ENCODE data around the gene ABHD11. TPM values are rescaled to one million over a fixed set of nuclear protein-coding genes. Genes with fewer than 3 reads are reported as not detected.

ABHD11 gene
- total RNA-seq, 1 donor from 2014 or later: 21.1 TPM

GRCh38 chr7:73768641-73769480, 30.3 kb upstream of the ABHD11 start:
- H3K36me3 ChIP-seq: no peaks in the 10 kb centered on the region
- DNase-seq (no peak), ATAC-seq (no peak)
- no peaks in the 10 kb centered on the region for H3K9me3 ChIP-seq
- peaks cover 13% of the 10 kb centered on the region for H3K4me1 ChIP-seq
- intact Hi-C loops (cut with DNase I): no loop called here
- H3K27me3 ChIP-seq (ENCODE audit: low read depth): peaks cover 41% of the 10 kb centered on the region
- H3K27ac ChIP-seq: peak overlapping the region; percentile 81
- no peak for TF ChIP-seq CTCF (IDR thresholded peaks at IDR 0.05)
- H3K4me3 ChIP-seq: peak overlapping the region; percentile 52

- Histone ChIP-seq H3K9me3 (no peaks in the 10 kb centered on the region), H3K4me3 (no peak overlapping the region), H3K27me3 (ENCODE audit: low read depth) (peaks cover 41% of the 10 kb centered on the region), H3K36me3 (no peaks in the 10 kb centered on the region), H3K4me1 (peaks cover 13% of the 10 kb centered on the region), H3K27ac (no peak overlapping the region)
- DNase-seq (no peak), ATAC-seq (no peak)
- intact Hi-C loops (cut with DNase I): no loop called here
- TF ChIP-seq CTCF (IDR thresholded peaks at IDR 0.05): no peak
Observed at GRCh38 chr7:73766556-73767229, 28.1 kb upstream of the ABHD11 start.

GRCh38 chr7:73762659-73762999, 24.0 kb upstream of the ABHD11 start:
- Histone ChIP-seq H3K9me3 (no peaks in the 10 kb centered on the region), H3K27me3 (ENCODE audit: low read depth) (peaks cover 3% of the 10 kb centered on the region), H3K36me3 (no peaks in the 10 kb centered on the region), H3K27ac (no peak overlapping the region), H3K4me3 (no peak overlapping the region), H3K4me1 (no peaks in the 10 kb centered on the region)
- TF ChIP-seq CTCF (IDR thresholded peaks at IDR 0.05): no peak
- intact Hi-C loops (cut with DNase I): no loop called here
- no peak for DNase-seq
- no peak for ATAC-seq

GRCh38 chr7:73761854-73762658, 23.5 kb upstream of the ABHD11 start:
- DNase-seq: no peak
- intact Hi-C loops (cut with DNase I): no loop called here
- no peak overlapping the region for H3K27ac ChIP-seq
- no peak overlapping the region for H3K4me3 ChIP-seq
- H3K9me3 ChIP-seq: no peaks in the 10 kb centered on the region
- no peaks in the 10 kb centered on the region for H3K4me1 ChIP-seq
- H3K27me3 ChIP-seq (ENCODE audit: low read depth): no peaks in the 10 kb centered on the region
- no peak for TF ChIP-seq CTCF (IDR thresholded peaks at IDR 0.05)
- peak in 1 of 2 donors; percentile 21 for ATAC-seq
- no peaks in the 10 kb centered on the region for H3K36me3 ChIP-seq

- Histone ChIP-seq H3K27ac (no peak overlapping the region), H3K9me3 (no peaks in the 10 kb centered on the region), H3K36me3 (no peaks in the 10 kb centered on the region), H3K4me1 (no peaks in the 10 kb centered on the region), H3K27me3 (ENCODE audit: low read depth) (no peaks in the 10 kb centered on the region), H3K4me3 (no peak overlapping the region)
- DNase-seq: no peak
- no peak for TF ChIP-seq CTCF (IDR thresholded peaks at IDR 0.05)
- no peak for ATAC-seq
- intact Hi-C loops (cut with DNase I): no loop called here
Observed at GRCh38 chr7:73758581-73759138, 20.1 kb upstream of the ABHD11 start.
